ENCODE measurements around the gene PRCC. TPM values are rescaled to one million over a fixed set of nuclear protein-coding genes. Genes with fewer than 3 reads are reported as not detected.

Gene PRCC
- polyA plus RNA-seq, 2 of the 4 experiments (the other 2 are of a cell fraction) = 44.5 to 52.0 TPM

DNA sequence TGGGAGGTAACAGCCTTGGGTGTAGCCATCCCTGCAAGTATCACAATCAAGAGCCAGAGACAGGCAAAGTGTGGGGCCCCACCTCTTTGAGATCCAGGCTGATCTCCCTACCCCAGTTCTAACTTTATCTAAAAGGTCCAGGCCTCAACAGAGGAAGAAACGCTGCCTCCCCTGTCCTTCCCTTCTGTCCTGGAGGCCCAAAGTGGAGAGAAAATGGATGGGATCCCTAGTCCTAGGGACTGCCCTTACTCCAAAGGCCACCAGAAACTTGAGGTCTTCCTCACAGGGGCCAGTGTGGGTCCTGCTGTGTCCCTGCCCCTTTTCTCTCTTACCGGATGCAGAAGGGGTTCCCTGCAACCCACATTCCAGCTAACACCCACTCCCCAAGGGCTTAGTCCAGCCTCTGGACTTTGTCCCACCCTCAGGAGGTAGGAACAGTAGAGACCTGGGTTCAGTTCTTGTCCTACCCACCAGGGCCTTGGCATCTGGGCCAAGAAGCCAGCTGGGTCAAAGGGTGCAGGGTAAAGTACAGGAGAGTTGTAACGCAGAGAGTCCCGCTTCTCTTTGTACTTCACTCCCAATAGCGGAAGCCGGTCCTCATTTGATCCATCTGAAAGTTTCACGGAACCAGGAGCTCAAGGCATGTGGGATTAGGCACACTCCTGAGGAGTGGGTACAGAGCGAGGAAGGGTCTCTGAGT is 17.8 kb upstream of the PRCC start:
- H3K4me3 ChIP-seq = peak overlapping the region; percentile 92
- peaks cover 50% of the 10 kb centered on the region for H3K4me1 ChIP-seq
- H3K27ac ChIP-seq = peak overlapping the region; percentile 99 to 100
- ChIA-PET CTCF (interaction anchor here (1.1 to 5.4 kb wide), 4 partner anchors 23 to 142 kb away, joined by 3 to 36 read pairs (median 4); partner anchors contain the start of gene NTRK1), POLR2A (no interaction called here)
- TF ChIP-seq POLR2AphosphoS2 (conservative IDR thresholded peaks at IDR 0.05; ENCODE audit: low read length) = no peak
- no peak for TF ChIP-seq HDAC2 (IDR thresholded peaks at IDR 0.05)
- no peak for TF ChIP-seq JUNB (IDR thresholded peaks at IDR 0.05)
- TF ChIP-seq NR3C1 (IDR thresholded peaks at IDR 0.05) = no peak
- no peak for TF ChIP-seq EHMT2 (IDR thresholded peaks at IDR 0.05; ENCODE audit: low read depth)
- no peak for TF ChIP-seq FOXS1 (CRISPR knock-in tag; IDR thresholded peaks at IDR 0.05)
- DNase-seq (ENCODE audit: low read depth in 1 of 2, low spot score in 1 of 2) = peak in 1 of 2 experiments; percentile 21
- ATAC-seq = peak in 1 of 2 experiments; percentile 3; a peak in 2 of 6 replicates
- 5% methylated on average over 8 of the region's 8 CpGs for whole genome bisulfite sequencing (ENCODE audit: missing lambda C conversion rate)
- peak overlapping the region; percentile 92 for H3K4me2 ChIP-seq
- no peaks in the 10 kb centered on the region for H3K9me3 ChIP-seq
- FAIRE-seq = no peak

DNA sequence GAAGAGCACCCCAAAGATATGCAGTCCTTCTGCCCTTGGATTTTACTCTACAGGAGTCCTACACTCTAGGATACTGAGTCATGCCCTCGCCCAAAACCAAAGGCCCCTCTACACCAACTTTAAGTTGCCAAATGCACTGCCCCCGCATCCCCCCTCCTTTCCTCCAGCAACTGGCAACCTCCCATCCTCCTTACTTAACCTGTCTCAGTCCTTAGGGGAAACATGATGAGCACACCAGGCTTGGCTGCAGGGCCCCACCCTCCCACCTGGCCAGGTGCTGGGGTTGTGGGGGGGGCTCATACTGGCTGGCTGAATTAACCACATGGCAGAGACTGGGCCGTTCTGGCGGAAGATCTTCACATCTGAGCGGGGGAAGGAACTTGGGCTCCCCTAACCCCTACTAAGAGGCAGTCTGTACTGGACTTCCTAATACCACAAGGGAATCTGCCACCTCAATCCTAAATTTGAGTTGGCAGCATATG is 17.1 kb upstream of the PRCC start:
- FAIRE-seq = no peak
- Histone ChIP-seq H3K4me3 (peak overlapping the region; percentile 92), H3K4me2 (peak overlapping the region; percentile 92), H3K9me3 (no peaks in the 10 kb centered on the region), H3K4me1 (peaks cover 44% of the 10 kb centered on the region), H3K27ac (peak overlapping the region; percentile 99 to 100)
- ATAC-seq = no peak
- WGBS (ENCODE audit: missing lambda C conversion rate) = 0% methylated on average over 5 of the region's 5 CpGs
- POLR2A ChIA-PET = interaction anchor here (2.5 to 2.8 kb wide), 2 partner anchors 8 to 17 kb away, joined by 22 to 50 read pairs; partner anchors contain the start of genes MRPL24 and PRCC
- peak in 1 of 2 experiments; percentile 22 for DNase-seq (ENCODE audit: low read depth in 1 of 2, low spot score in 1 of 2)
- TF ChIP-seq, protein P1, sequence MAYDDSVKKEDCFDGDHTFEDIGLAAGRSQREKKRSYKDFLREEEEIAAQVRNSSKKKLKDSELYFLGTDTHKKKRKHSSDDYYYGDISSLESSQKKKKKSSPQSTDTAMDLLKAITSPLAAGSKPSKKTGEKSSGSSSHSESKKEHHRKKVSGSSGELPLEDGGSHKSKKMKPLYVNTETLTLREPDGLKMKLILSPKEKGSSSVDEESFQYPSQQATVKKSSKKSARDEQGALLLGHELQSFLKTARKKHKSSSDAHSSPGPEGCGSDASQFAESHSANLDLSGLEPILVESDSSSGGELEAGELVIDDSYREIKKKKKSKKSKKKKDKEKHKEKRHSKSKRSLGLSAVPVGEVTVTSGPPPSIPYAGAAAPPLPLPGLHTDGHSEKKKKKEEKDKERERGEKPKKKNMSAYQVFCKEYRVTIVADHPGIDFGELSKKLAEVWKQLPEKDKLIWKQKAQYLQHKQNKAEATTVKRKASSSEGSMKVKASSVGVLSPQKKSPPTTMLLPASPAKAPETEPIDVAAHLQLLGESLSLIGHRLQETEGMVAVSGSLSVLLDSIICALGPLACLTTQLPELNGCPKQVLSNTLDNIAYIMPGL (CRISPR knock-in tag; IDR thresholded peaks at IDR 0.05; ENCODE audit: borderline replicate concordance) = no peak
- 0 out of 2 replicates have a peak, but pooled peaks have one; percentile 23 for TF ChIP-seq TP53 (CRISPR knock-in tag; IDR thresholded peaks at IDR 0.05)
- no peak for TF ChIP-seq KDM1A (IDR thresholded peaks at IDR 0.05; ENCODE audit: low read depth)
- TF ChIP-seq, protein P2, sequence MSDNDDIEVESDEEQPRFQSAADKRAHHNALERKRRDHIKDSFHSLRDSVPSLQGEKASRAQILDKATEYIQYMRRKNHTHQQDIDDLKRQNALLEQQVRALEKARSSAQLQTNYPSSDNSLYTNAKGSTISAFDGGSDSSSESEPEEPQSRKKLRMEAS (IDR thresholded peaks at IDR 0.05) = peak; percentile 19
- CTCF ChIA-PET = interaction anchor here (0.9 to 5.4 kb wide), 10 partner anchors 16 to 142 kb away, joined by 3 to 36 read pairs (median 4); partner anchors contain the start of genes NTRK1 and PRCC

DNA sequence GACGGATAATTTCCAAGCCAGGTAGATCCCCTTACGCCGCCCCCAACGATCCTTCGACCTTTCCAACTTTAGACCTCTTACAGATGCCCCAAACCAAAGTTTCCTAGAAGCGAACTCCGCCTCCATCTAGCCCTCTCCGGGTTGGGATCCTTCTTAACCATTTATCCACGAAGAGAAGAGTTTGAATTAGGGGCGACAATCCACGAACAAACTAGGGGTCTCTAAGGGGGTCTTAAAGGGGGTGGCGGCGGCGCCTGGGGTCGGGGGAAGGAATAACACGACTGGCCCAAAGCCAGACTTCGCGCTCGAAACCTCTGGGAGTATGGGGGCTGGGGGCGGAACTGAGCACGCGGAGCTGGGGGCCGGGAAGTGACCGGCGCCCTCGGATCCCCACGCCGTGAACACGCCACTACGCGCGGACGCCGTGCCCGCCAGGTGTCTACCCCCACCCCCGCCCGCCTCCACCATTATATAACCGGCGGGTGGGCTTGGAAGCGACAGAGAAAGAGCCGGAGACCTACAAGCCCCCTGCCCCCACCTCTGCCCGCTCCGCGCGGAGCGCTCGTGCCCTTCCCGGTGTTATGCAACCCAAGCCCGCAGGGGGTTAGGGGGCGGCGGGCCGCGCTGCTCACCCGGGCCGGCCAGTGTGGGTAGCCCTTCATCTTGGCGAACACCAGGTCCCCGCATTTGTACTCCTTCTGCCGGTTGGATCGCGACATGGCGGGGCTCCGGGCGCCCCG is 16.5 kb upstream of the PRCC start:
- DNase-seq (ENCODE audit: low read depth in 1 of 2, low spot score in 1 of 2) (peak in 1 of 2 experiments; percentile 35), ATAC-seq (peak in 1 of 2 experiments; percentile 14; a peak in 3 of 6 replicates), FAIRE-seq (no peak)
- H3K4me1 ChIP-seq = peaks cover 38% of the 10 kb centered on the region
- WGBS (ENCODE audit: missing lambda C conversion rate) = 3% methylated on average over 14 of the region's 64 CpGs
- no peaks in the 10 kb centered on the region for H3K9me3 ChIP-seq
- H3K27ac ChIP-seq = peak overlapping the region; percentile 99 to 100
- TF ChIP-seq EHF (CRISPR knock-in tag; IDR thresholded peaks at IDR 0.05) (no peak), RCOR1 (IDR thresholded peaks at IDR 0.05; ENCODE audit: low read depth, low read length) (no peak), CBX8 (IDR thresholded peaks at IDR 0.05) (no peak), CEBPB (IDR thresholded peaks at IDR 0.05) (peak; percentile 78 to 84)
- TF ChIP-seq, protein P2 (IDR thresholded peaks at IDR 0.05) = peak; percentile 28; the same call in 1 of the 2 replicates
- H3K4me3 ChIP-seq = peak overlapping the region; percentile 92
- ChIA-PET CTCF (interaction anchor here (0.9 to 5.4 kb wide), 16 partner anchors 12 to 144 kb away, joined by 3 to 36 read pairs (median 4); partner anchors contain the start of gene PRCC), POLR2A (interaction anchor here (1.2 to 2.8 kb wide), 4 partner anchors 9 to 22 kb away, joined by 5 to 50 read pairs (median 27); partner anchors contain the start of genes ISG20L2, METTL25B, MRPL24 and PRCC)
- peak overlapping the region; percentile 92 for H3K4me2 ChIP-seq

DNA sequence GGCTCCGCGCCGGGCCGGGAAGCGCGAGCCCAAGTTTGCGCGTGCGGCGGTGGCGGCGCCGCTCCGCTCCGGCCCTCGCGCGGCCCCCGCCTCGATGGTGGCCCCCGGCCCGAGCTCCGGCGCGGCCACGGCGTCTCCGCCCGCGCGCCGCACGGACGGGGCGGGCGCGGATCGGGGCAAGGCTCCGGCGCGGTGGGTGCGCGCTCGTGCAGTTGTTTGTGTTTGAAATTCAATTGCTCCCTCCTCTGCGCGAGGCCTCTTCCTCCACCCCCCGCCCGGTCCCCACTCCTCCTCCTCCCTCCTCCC is 15.9 kb upstream of the PRCC start, which contains the start of gene HDGF:
TSS of gene HDGF (minus strand) at position 225 of the 306 bp plus-strand sequence. CDS start 246 bp downstream, outside the sequence.
- 0% methylated on average over 2 of the region's 48 CpGs for WGBS (ENCODE audit: missing lambda C conversion rate)
- DNase-seq (ENCODE audit: low read depth in 1 of 2, low spot score in 1 of 2) (no peak), ATAC-seq (no peak; a peak in 1 of 6 replicates)

More for the DNA sequence above, 15.9 kb upstream of the PRCC start, which contains the start of gene HDGF:
- TF ChIP-seq, protein P3, sequence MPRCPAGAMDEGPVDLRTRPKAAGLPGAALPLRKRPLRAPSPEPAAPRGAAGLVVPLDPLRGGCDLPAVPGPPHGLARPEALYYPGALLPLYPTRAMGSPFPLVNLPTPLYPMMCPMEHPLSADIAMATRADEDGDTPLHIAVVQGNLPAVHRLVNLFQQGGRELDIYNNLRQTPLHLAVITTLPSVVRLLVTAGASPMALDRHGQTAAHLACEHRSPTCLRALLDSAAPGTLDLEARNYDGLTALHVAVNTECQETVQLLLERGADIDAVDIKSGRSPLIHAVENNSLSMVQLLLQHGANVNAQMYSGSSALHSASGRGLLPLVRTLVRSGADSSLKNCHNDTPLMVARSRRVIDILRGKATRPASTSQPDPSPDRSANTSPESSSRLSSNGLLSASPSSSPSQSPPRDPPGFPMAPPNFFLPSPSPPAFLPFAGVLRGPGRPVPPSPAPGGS (IDR thresholded peaks at IDR 0.05) = peak; percentile 76
- TF ChIP-seq JUN (IDR thresholded peaks at IDR 0.05) (peak in 1 of 2 experiments; percentile 88; a peak in 3 of 5 replicates), NPAS2 (CRISPR knock-in tag; IDR thresholded peaks at IDR 0.05; ENCODE audit: borderline replicate concordance) (peak; percentile 14; the same call in 1 of the 2 replicates), FOSB (CRISPR knock-in tag; IDR thresholded peaks at IDR 0.05) (no peak)
- POLR2A ChIA-PET = interaction anchor here (0.6 to 2.8 kb wide), 5 partner anchors 10 to 23 kb away, joined by 5 to 50 read pairs (median 22); partner anchors contain the start of genes ISG20L2, METTL25B, MRPL24 and PRCC
- H3K4me2 ChIP-seq = peak within 1 kb of the TSS; percentile 92
- H3K9me3 ChIP-seq = no peaks in the 10 kb centered on the region
- no peak for FAIRE-seq
- peaks cover 32% of the 10 kb centered on the region for H3K4me1 ChIP-seq
- CTCF ChIA-PET = interaction anchor here (0.9 to 5.4 kb wide), 17 partner anchors 9 to 143 kb away, joined by 3 to 36 read pairs (median 3); partner anchors contain the start of gene PRCC
- H3K27ac ChIP-seq = peak within 1 kb of the TSS; percentile 99 to 100
- H3K4me3 ChIP-seq = peak within 1 kb of the TSS; percentile 92

All from A549 (cell line).